ENCODE measurements around the gene SLC25A31. TPM values are rescaled to one million over a fixed set of nuclear protein-coding genes. Genes with fewer than 3 reads are reported as not detected.

The SLC25A31 gene
- total and polyA plus RNA-seq, 10 of the 15 experiments (the other 5 are each of a cell fraction or from before 2014, with no cell fraction given): not detected

GRCh38 chr4:127709456-127709855 is 20.7 kb upstream of the SLC25A31 start:
- in situ Hi-C loops (cut with MboI): no loop called here
- Histone ChIP-seq H3K4me3 (no peak overlapping the region), H3K36me3 (ENCODE audit: control insufficient read depth in 2 of 2, insufficient read depth in 2 of 2, low read length in 1 of 2) (no peaks in the 10 kb centered on the region), H3K79me2 (ENCODE audit: control insufficient read depth, insufficient read depth, low read length) (no peaks in the 10 kb centered on the region), H3K9me3 (replicated peaks; ENCODE audit: control insufficient read depth, insufficient read depth, low read length) (no peaks in the 10 kb centered on the region), H3K9ac (ENCODE audit: control insufficient read depth, insufficient read depth, low read length) (no peak overlapping the region), H3K27ac (ENCODE audit: control insufficient read depth, insufficient read depth) (no peak overlapping the region), H3K4me1 (ENCODE audit: control insufficient read depth, insufficient read depth, low read length) (no peaks in the 10 kb centered on the region), H3K4me2 (ENCODE audit: control insufficient read depth, insufficient read depth) (no peak overlapping the region), H2AFZ (ENCODE audit: control insufficient read depth, low read depth, low read length) (no peak overlapping the region), H4K20me1 (ENCODE audit: control insufficient read depth, insufficient read depth) (no peaks in the 10 kb centered on the region), H3K27me3 (replicated peaks in 1 of 2; ENCODE audit: control insufficient read depth in 2 of 2, insufficient read depth in 2 of 2, low read length in 1 of 2) (peaks cover 0 to 2% of the 10 kb centered on the region in 2 experiments; a peak in 2 of 4 replicates)
- FAIRE-seq (no peak), ATAC-seq (no peak), DNase-seq (ENCODE audit: low read depth, low spot score) (no peak)
- no TSS peak for BruUV-seq (replicated peaks)
- POLR2A ChIA-PET: no interaction called here
- intact Hi-C loops (cut with micrococcal nuclease; ENCODE audit: unreplicated experiment): no loop called here
- RAD21 ChIA-PET (ENCODE audit: unreplicated experiment): no interaction called here
- 14% methylated on average over 3 of the region's 3 CpGs for WGBS (ENCODE audit: insufficient coverage, insufficient replicate concordance, low lambda C conversion rate, missing lambda C conversion rate)
- CTCF ChIA-PET: interaction anchor here (0.6 kb wide), 1 partner anchor 44 kb away, joined by 3 read pairs; no protein-coding TSS in a partner anchor
- SMC1A ChIA-PET (ENCODE audit: uncharacterized antibody, unreplicated experiment): no interaction called here
- TF ChIP-seq TCF3 (IDR thresholded peaks at IDR 0.05; ENCODE audit: borderline replicate concordance, insufficient read depth, low read depth, low read length) (no peak), ZNF384 (IDR thresholded peaks at IDR 0.05; ENCODE audit: borderline replicate concordance, low read depth, low read length) (no peak), ATF3 (IDR thresholded peaks at IDR 0.05; ENCODE audit: borderline replicate concordance, extremely low read depth, low read depth, low read length) (no peak), ZNF592 (IDR thresholded peaks at IDR 0.05) (no peak), JUNB (IDR thresholded peaks at IDR 0.05) (no peak), ESRRA (IDR thresholded peaks at IDR 0.05; ENCODE audit: low read length) (no peak), CUX1 (IDR thresholded peaks at IDR 0.05; ENCODE audit: insufficient replicate concordance, low read depth, low read length) (no peak), STAT3 (IDR thresholded peaks at IDR 0.05; ENCODE audit: low read depth, low read length) (no peak), FOXM1 (IDR thresholded peaks at IDR 0.05; ENCODE audit: low read depth, low read length) (no peak), CREB1 (IDR thresholded peaks at IDR 0.05; ENCODE audit: low read depth) (no peak), LARP7 (IDR thresholded peaks at IDR 0.05) (no peak), E2F4 (IDR thresholded peaks at IDR 0.05; ENCODE audit: low read depth, low read length) (no peak), SREBF2 (IDR thresholded peaks at IDR 0.05; ENCODE audit: low read length) (no peak)

Data from GM12878 (cell line).